Natural killer cell (primary cell): ENCODE results near the gene EXOC3L1. TPM values are rescaled to one million over a fixed set of nuclear protein-coding genes. Genes with fewer than 3 reads are reported as not detected.

Experiments used
- ATAC-seq, 3 donors: fragments of 150-1000 bp in 2 of 3; fragments of 200-7000 bp in 1 of 3; cut with Tn5 transposase; 1 replicate in 1 of 3; 2 replicates in 2 of 3; pipeline ENCODE4 v1.10.0; 2021; ENCODE audit warnings: mild to moderate bottlenecking in 2 of 3, moderate library complexity in 2 of 3
- DNase-seq, 2 donors: peaks; one replicate each; pipeline versions ENCODE4 v3.0.0 to v3.0.0-alpha.2; 2013 to 2021; ENCODE audit warnings: mixed read lengths in 1 of 2
- H3K27ac ChIP-seq: one replicate; pipeline ENCODE4 v1.5.1; 2013; ENCODE audit warnings: mild to moderate bottlenecking, low read length
- H3K27me3 ChIP-seq: one replicate; pipeline ENCODE4 v1.6.1; 2013; ENCODE audit warnings: low read length; ENCODE audit not compliant: control insufficient read depth, insufficient read depth
- H3K36me3 ChIP-seq: one replicate; pipeline ENCODE4 v1.6.1; 2013; ENCODE audit warnings: low read length; ENCODE audit not compliant: control insufficient read depth, insufficient read depth
- H3K4me1 ChIP-seq: one replicate; pipeline ENCODE4 v1.6.1; 2013; ENCODE audit warnings: low read length; ENCODE audit not compliant: control insufficient read depth, insufficient read depth
- H3K4me3 ChIP-seq: one replicate; pipeline ENCODE4 v1.5.1; 2013; ENCODE audit warnings: low read length
- H3K9me3 ChIP-seq: one replicate; pipeline ENCODE4 v1.6.1; 2013; ENCODE audit warnings: low read length; ENCODE audit not compliant: control insufficient read depth, insufficient read depth
- H3K27ac Mint-ChIP-seq, 2 donors: one replicate each; pipeline ENCODE4 v1.8.0; 2022; ENCODE audit warnings: mild to moderate bottlenecking in 2 of 2, mixed read lengths in 2 of 2, moderate library complexity in 1 of 2
- H3K27me3 Mint-ChIP-seq, 2 donors: one replicate each; pipeline ENCODE4 v1.8.0; 2022; ENCODE audit warnings: low read depth in 2 of 2, mixed read lengths in 2 of 2
- H3K36me3 Mint-ChIP-seq: one replicate; pipeline ENCODE4 v1.8.0; 2022; ENCODE audit warnings: mixed read lengths
- H3K4me1 Mint-ChIP-seq, 2 donors: one replicate each; pipeline ENCODE4 v1.8.0; 2022; ENCODE audit warnings: mixed read lengths in 2 of 2
- H3K4me3 Mint-ChIP-seq: one replicate; pipeline ENCODE4 v1.8.0; 2022; ENCODE audit warnings: mild to moderate bottlenecking, moderate library complexity, mixed read lengths
- H3K9me3 Mint-ChIP-seq, 2 donors: one replicate each; pipeline ENCODE4 v1.8.0; 2022; ENCODE audit warnings: mixed read lengths in 2 of 2
- CTCF ChIP-seq: fragments of 200-600 bp; IDR thresholded peaks from one replicate; pipeline ENCODE4 v1.8.0; 2022; ENCODE audit warnings: antibody characterized with exemption
- WGBS: methylation state at CpG from one replicate; pipeline ENCODE4 v1.1.7; 2013; ENCODE audit warnings: missing lambda C conversion rate; ENCODE audit not compliant: insufficient coverage; 5-methylcytosine and 5-hydroxymethylcytosine counted together
- intact Hi-C: fragments of 100-400 bp; cut with micrococcal nuclease; formaldehyde crosslinking; loops from one replicate; pipeline ENCODE4 v1.14.2; 2022
- total RNA-seq, 4 donors: library from RNA; stranded (reverse); fragments of 120-200 nt in 1 of 4; gene quantifications; one replicate each; pipeline versions ENCODE4 v1.2.3 to v1.2.4, GENCODE V29; 2013 to 2022

Gene EXOC3L1
- total RNA-seq, 3 donors from 2014 or later (not counting 1 experiment from before 2014, with no cell fraction given), result not detected

- Mint-ChIP-seq H3K27me3 (peaks cover 15 to 48% of the 10 kb centered on the region in 2 donors), H3K4me1 (peaks cover 7 to 20% of the 10 kb centered on the region in 2 donors), H3K27ac (no peak overlapping the region), H3K36me3 (no peaks in the 10 kb centered on the region), H3K4me3 (peak overlapping the region; percentile 61), H3K9me3 (no peaks in the 10 kb centered on the region)
- DNase-seq (no peak), ATAC-seq (no peak)
- H3K27ac ChIP-seq, result no peak overlapping the region
- intact Hi-C loops, result no loop called here
- H3K36me3 ChIP-seq, result no peaks in the 10 kb centered on the region
- H3K9me3 ChIP-seq, result no peaks in the 10 kb centered on the region
- TF ChIP-seq CTCF, result no peak
- H3K4me1 ChIP-seq, result peaks cover 55% of the 10 kb centered on the region
- H3K4me3 ChIP-seq, result no peak overlapping the region
- WGBS, result 3% methylated on average over 32 of the region's 34 CpGs
- peaks cover 63% of the 10 kb centered on the region for H3K27me3 ChIP-seq
Observed at GRCh38 chr16:67163999-67164558, 25.9 kb downstream of the EXOC3L1 start.

- no peak for TF ChIP-seq CTCF
- WGBS, result 1% methylated on average over 99 of the region's 99 CpGs
Observed at GRCh38 chr16:67163164-67163998, 26.6 kb downstream of the EXOC3L1 start.

GRCh38 chr16:67162506-67163163 is 27.3 kb downstream of the EXOC3L1 start:
- WGBS, result 11% methylated on average over 44 of the region's 44 CpGs
- Mint-ChIP-seq H3K27ac (no peak overlapping the region), H3K4me3 (peak overlapping the region; percentile 37), H3K36me3 (no peaks in the 10 kb centered on the region), H3K27me3 (peaks cover 4 to 39% of the 10 kb centered on the region in 2 donors), H3K9me3 (no peaks in the 10 kb centered on the region), H3K4me1 (peaks cover 18 to 29% of the 10 kb centered on the region in 2 donors)
- Histone ChIP-seq H3K4me3 (no peak overlapping the region), H3K27me3 (peaks cover 53% of the 10 kb centered on the region), H3K4me1 (peaks cover 69% of the 10 kb centered on the region), H3K9me3 (no peaks in the 10 kb centered on the region), H3K36me3 (no peaks in the 10 kb centered on the region), H3K27ac (no peak overlapping the region)
- ATAC-seq (no peak), DNase-seq (peak in 1 of 2 donors; percentile 11)
- intact Hi-C loops, result no loop called here
- TF ChIP-seq CTCF, result no peak

More at GRCh38 chr16:67163164-67163998, 26.6 kb downstream of the EXOC3L1 start:
- Mint-ChIP-seq H3K27ac (no peak overlapping the region), H3K9me3 (no peaks in the 10 kb centered on the region), H3K4me3 (peak overlapping the region; percentile 61), H3K36me3 (no peaks in the 10 kb centered on the region), H3K27me3 (peaks cover 12 to 45% of the 10 kb centered on the region in 2 donors), H3K4me1 (peaks cover 12 to 25% of the 10 kb centered on the region in 2 donors)
- ATAC-seq, result no peak
- Histone ChIP-seq H3K4me3 (no peak overlapping the region), H3K27ac (no peak overlapping the region), H3K27me3 (peaks cover 57% of the 10 kb centered on the region), H3K36me3 (no peaks in the 10 kb centered on the region), H3K9me3 (no peaks in the 10 kb centered on the region), H3K4me1 (peaks cover 62% of the 10 kb centered on the region)
- DNase-seq, result peak in 1 of 2 donors; percentile 70
- intact Hi-C loops, result no loop called here
